Neutrophil (primary cell): ENCODE measurements around the gene NDUFB5.

Experiments
- H3K27ac ChIP-seq: fragments of 200-600 bp; sonication (generic); 2 replicates; pipeline ENCODE4 v1.5.1; 2016; ENCODE audit warnings: mild to moderate bottlenecking, moderate library complexity
- H3K27me3 ChIP-seq: fragments of 200-600 bp; sonication (generic); 2 replicates; pipeline ENCODE4 v1.6.0; 2016; ENCODE audit warnings: mild to moderate bottlenecking
- H3K36me3 ChIP-seq: fragments of 200-600 bp; sonication (generic); 2 replicates; pipeline ENCODE4 v1.5.1; 2017
- H3K4me1 ChIP-seq, 2 experiments: fragments of 200-600 bp in 1 of 2; sonication (generic) in 1 of 2; 1 replicate in 1 of 2; 2 replicates in 1 of 2; pipeline versions ENCODE4 v1.5.1 to v1.6.1; 2013 to 2016; ENCODE audit warnings: low read depth in 1 of 2, low read length in 1 of 2, mild to moderate bottlenecking in 1 of 2, moderate library complexity in 1 of 2; ENCODE audit not compliant: control insufficient read depth in 1 of 2, insufficient read depth in 1 of 2
- H3K4me3 ChIP-seq, 2 experiments: fragments of 200-600 bp in 1 of 2; sonication (generic) in 1 of 2; 1 replicate in 1 of 2; 2 replicates in 1 of 2; pipeline ENCODE4 v1.5.1; 2013 to 2016; ENCODE audit warnings: low read depth in 1 of 2, low read length in 1 of 2, mild to moderate bottlenecking in 1 of 2, moderate library complexity in 1 of 2
- H3K9me3 ChIP-seq: fragments of 200-600 bp; sonication (generic); 2 replicates; pipeline ENCODE4 v1.5.1; 2016
- TF ChIP-seq, protein P1 (sequence below): fragments of 200-600 bp; sonication (generic); IDR thresholded peaks from 2 replicates; pipeline ENCODE4 v1.5.1; 2016; ENCODE audit warnings: antibody characterized with exemption

NDUFB5 gene

DNA sequence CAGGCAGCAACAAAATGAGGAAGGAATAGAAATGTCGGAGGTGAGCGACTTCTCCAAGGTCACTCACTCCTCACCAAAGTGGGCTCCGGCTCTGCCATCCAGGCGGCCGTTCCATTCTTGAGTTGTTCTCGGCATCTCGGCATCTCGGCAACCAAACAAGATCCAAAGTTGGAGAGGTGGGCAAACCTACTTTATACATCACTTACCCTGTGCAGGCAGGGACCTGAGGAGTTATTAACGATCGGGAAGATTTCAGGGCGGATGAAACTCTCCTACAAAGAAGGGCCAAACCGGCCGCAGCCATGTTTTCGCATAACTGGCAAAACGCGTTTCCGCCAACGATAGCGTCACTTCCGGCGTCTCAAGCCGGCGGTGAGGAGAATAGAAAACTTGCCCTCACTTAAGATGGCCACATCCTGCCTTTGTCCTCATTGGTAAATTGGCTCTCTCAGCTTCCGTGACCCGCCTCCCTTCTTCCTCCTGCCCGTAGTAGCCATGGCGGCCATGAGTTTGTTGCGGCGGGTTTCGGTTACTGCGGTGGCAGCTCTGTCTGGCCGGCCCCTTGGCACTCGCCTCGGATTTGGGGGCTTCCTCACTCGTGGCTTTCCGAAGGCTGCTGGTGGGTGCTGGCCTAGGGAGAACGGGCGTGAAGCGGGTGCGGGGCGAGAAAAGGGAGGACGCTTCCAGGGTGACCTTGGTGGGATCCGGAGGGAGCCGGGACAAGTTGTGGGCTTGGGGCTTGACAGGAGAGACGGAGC is at the start of gene NDUFB5, which contains the start of gene MRPL47:
Gene NDUFB5, plus strand, starts transcription at position 474 of the 758 bp plus-strand sequence. Its CDS starts 22 bp downstream, at position 496.
Gene MRPL47, minus strand, starts transcription at position 318 of the 758 bp plus-strand sequence. Its CDS starts 14 bp downstream, at position 304.
- TF ChIP-seq, protein P1, sequence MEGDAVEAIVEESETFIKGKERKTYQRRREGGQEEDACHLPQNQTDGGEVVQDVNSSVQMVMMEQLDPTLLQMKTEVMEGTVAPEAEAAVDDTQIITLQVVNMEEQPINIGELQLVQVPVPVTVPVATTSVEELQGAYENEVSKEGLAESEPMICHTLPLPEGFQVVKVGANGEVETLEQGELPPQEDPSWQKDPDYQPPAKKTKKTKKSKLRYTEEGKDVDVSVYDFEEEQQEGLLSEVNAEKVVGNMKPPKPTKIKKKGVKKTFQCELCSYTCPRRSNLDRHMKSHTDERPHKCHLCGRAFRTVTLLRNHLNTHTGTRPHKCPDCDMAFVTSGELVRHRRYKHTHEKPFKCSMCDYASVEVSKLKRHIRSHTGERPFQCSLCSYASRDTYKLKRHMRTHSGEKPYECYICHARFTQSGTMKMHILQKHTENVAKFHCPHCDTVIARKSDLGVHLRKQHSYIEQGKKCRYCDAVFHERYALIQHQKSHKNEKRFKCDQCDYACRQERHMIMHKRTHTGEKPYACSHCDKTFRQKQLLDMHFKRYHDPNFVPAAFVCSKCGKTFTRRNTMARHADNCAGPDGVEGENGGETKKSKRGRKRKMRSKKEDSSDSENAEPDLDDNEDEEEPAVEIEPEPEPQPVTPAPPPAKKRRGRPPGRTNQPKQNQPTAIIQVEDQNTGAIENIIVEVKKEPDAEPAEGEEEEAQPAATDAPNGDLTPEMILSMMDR = no peak
- H3K9me3 ChIP-seq = no peaks in the 10 kb centered on the region
- H3K36me3 ChIP-seq = peaks cover 27% of the 10 kb centered on the region
- H3K4me1 ChIP-seq = peaks cover 13 to 20% of the 10 kb centered on the region in 2 experiments
- H3K27ac ChIP-seq = peak within 1 kb of the TSS; percentile 87
- no peaks in the 10 kb centered on the region for H3K27me3 ChIP-seq
- H3K4me3 ChIP-seq = peak within 1 kb of the TSS; percentile 76 to 77

- Histone ChIP-seq H3K36me3 (no peaks in the 10 kb centered on the region), H3K4me3 (no peak overlapping the region), H3K27ac (no peak overlapping the region), H3K9me3 (no peaks in the 10 kb centered on the region), H3K27me3 (no peaks in the 10 kb centered on the region), H3K4me1 (peaks cover 7 to 12% of the 10 kb centered on the region in 2 experiments)
- TF ChIP-seq, protein P1 = peak; percentile 55
Measured at GRCh38 chr3:179558742-179559364, 45.7 kb upstream of the NDUFB5 start.

DNA sequence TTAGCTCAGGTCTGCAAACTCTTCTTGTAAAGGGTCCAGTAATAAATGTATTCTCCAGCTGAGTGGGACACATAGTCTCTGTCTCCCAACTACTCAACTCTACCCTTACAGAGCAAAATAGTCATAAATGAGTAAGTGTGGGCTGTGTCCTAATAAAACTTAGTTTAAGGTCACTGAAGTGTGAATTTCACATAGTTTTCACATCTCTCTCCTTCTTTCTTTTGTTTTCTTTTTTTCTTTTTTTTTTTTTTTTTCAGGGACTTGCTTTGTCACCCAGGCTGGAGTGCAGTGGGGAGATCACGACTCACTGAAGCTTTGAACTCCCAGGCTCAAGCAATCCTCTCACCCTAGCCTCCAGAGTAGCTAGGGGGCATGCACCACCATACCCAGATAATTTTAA is 43.8 kb upstream of the NDUFB5 start:
- Histone ChIP-seq H3K36me3 (no peaks in the 10 kb centered on the region), H3K9me3 (no peaks in the 10 kb centered on the region), H3K27me3 (no peaks in the 10 kb centered on the region), H3K27ac (no peak overlapping the region), H3K4me1 (peaks cover 10 to 17% of the 10 kb centered on the region in 2 experiments), H3K4me3 (no peak overlapping the region)
- TF ChIP-seq, protein P1 = no peak

DNA sequence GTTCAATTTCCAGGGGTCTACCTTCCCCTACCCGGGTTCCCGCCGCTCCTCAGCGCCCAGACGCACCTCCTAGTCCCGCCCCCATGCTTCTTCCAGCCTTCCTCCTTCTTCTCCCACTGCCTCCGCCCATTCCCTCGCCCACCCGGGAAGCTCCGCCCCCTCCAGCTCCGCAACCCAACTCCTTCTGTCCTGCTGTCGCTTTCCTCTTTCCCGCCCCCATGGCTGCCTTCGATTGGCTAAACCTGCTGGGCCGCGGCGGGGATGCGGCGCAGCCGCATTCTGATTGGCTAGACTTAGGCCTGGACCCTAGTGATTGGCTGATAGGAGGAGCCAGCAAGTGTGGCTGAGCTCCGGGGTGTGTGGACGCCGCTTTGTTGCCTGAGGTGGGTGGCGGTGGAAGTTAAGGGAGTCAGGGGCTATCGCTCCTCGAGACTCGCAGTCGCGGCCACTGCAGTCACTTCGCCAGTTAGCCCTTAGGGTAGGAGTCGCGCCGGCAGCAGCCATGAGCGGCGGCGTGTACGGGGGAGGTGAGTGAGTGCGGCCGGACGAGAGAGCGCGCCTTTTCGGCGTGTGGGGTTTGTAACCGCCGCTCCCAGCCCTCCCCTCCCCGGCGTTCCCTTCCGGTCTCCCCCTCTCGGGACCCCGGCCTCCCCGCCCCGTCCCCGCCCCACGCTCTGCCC is 41.9 kb upstream of the NDUFB5 start, which contains the start of gene ACTL6A:
Gene ACTL6A, plus strand, starts transcription at position 336 of the 680 bp plus-strand sequence. Its CDS starts 167 bp downstream, at position 503.
- H3K4me3 ChIP-seq = peak within 1 kb of the TSS; percentile 91 to 95

GRCh38 chr3:179563271-179563783 is 41.3 kb upstream of the NDUFB5 start:
- H3K27me3 ChIP-seq = no peaks in the 10 kb centered on the region
- H3K27ac ChIP-seq = peak overlapping the region; percentile 72
- H3K36me3 ChIP-seq = no peaks in the 10 kb centered on the region
- TF ChIP-seq, protein P1 = peak; percentile 60
- peaks cover 10 to 17% of the 10 kb centered on the region in 2 experiments for H3K4me1 ChIP-seq
- no peaks in the 10 kb centered on the region for H3K9me3 ChIP-seq
- H3K4me3 ChIP-seq = peak overlapping the region; percentile 91 to 95

More for the DNA sequence above, 41.9 kb upstream of the NDUFB5 start, which contains the start of gene ACTL6A:
- H3K9me3 ChIP-seq = no peaks in the 10 kb centered on the region
- H3K27ac ChIP-seq = peak within 1 kb of the TSS; percentile 72
- no peaks in the 10 kb centered on the region for H3K27me3 ChIP-seq
- TF ChIP-seq, protein P1 = peak; percentile 42
- H3K4me1 ChIP-seq = peaks cover 10 to 17% of the 10 kb centered on the region in 2 experiments
- no peaks in the 10 kb centered on the region for H3K36me3 ChIP-seq
